NCI-H2107 treated with DMSO at 0.1 percent for 48 hours (cell line): ENCODE data around the gene TRABD2B.

Experiments
- DNase-seq: peaks from one replicate; lab custom pipeline; 2025; ENCODE audit not compliant: unreplicated experiment; lab: John Stamatoyannopoulos, UW

The TRABD2B gene

DNA sequence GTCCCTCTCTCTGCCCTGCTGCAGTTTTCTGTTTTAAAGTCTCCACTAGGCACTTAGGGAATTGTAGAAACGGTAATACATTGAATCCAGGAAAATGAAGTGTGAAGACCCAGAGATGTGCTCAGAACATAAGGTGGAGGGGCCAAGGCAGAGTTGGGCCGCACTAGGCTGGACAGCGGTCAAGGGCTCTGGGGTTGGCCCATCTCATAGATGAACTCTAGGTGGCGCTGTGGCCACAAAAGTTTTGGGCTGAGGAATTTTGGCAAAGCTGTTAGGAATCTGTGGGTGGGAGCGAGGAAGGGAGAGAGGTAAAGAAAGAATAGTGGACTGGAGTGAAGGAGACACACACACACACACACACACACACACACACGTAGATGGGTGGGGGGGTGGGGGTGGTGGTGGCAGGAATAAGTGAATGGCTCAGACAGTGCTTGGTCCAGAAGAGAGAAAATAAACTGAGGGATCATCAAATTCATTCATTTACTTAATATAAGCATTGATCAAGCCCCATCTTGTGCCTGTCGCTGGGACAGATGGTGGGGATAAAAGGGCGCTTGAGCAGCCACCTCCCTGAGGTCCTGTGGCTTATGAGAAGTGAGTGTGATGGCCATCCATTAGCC, 258.5 kb downstream of the TRABD2B start:
- no peak for DNase-seq

DNA sequence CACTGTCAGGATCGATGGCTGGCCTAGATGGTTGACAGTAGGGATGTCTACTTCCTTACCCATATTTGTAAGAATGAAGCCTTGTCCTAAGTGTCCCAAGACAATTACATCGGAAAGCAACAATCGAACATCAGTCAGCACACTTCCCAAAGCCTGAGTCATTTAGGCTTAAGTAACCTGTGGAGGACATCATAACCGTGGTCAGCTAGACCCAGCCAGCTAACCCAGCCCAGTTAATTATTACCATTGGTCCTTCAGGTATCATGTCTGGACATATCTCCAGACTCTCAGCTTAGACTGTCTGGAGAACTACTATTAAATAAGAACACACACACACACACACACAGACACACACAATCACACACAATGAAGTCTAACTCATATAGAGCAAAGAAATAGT, 264.7 kb downstream of the TRABD2B start:
- DNase-seq: no peak

GRCh38 chr1:47731730-47732129, 265.5 kb downstream of the TRABD2B start:
- DNase-seq: no peak

DNA sequence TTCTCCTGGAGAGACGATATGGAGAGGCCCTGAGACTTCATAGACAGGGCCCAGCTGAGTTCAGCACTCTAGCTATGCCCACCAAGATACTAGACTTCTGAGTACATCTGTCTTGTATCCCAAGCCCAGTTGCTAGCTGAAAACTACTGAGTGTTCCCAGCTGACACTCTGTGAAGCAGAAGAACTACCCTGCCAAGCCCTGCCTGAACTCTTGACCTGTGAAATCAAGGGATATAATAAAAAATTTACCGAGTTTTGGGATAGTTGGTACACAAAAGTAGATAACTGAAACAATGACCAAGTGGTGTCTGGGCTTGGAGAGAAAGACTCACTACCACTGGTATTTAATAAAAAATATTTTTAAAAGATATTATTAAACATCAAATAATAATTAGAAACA, 267.5 kb downstream of the TRABD2B start:
- no peak for DNase-seq

GRCh38 chr1:47727697-47728085, 269.5 kb downstream of the TRABD2B start:
- no peak for DNase-seq

GRCh38 chr1:47727051-47727696, 270.0 kb downstream of the TRABD2B start:
- DNase-seq: no peak

DNA sequence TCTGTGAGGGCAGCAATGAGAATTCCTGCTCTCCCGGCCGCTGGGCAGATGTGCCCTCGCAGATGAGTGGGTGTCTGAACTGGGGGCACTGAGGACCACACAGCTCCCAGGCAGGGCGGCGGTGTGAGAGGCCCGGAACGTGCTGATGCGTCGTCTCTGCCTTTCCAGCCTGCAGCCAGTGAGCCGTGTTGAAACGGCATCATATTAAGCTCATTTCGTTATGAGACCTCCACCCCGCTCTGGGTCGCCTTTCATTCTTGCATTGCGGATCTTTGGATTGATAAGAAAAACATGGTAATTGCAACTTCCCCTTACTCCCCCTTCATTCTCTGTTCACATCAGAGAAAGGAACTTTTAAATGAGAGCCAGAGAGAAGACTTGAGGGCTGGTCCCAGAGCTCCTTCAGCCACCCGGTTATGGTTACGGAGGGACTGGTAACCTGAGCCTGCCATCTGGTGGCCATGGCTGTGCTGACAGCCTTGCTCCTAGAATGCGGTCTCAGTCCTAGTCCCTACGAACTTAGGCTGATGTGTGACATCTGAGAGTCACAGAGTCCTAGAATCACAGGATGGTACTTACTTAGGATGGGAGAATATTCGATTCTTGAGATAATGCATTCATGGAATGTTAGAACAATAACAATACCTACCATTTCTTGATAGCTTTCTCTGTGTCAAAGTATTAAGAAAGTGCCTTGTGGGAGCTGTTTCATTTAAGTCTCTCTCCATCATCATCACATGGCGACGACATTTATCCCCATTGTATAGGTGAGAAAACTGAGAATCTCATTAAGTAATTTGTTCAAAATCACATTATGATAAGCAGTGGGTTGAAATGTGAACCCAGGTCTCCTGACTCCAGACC, 271.0 kb downstream of the TRABD2B start:
- peak; percentile 60 for DNase-seq

GRCh38 chr1:47725511-47725991, 271.6 kb downstream of the TRABD2B start:
- no peak for DNase-seq

DNA sequence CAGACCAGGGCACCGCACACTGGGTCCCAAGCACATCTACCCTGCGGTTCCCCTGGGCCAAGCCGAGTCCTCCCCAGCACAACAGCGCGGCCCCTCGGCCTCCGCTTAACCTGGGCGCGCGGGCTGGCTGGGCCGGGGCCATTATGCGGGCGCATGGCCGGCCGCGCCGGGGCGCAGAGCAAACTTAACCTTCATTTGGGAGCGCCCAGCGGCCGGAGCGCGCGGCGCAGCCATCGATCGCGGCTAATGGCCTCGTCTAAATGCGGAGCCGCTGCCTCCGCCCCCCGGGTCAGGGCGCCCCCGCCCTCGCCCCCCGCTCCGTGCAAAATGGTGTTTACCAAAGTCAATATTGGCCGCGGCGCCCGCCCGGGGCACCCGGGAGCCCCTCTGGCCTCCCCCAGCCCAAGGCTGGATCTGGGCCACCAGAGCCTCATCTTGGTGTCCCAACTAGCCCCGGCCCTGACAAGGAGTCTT, 272.1 kb downstream of the TRABD2B start:
- no peak for DNase-seq

- no peak for DNase-seq
Observed at GRCh38 chr1:47724432-47724999, 272.7 kb downstream of the TRABD2B start.

DNA sequence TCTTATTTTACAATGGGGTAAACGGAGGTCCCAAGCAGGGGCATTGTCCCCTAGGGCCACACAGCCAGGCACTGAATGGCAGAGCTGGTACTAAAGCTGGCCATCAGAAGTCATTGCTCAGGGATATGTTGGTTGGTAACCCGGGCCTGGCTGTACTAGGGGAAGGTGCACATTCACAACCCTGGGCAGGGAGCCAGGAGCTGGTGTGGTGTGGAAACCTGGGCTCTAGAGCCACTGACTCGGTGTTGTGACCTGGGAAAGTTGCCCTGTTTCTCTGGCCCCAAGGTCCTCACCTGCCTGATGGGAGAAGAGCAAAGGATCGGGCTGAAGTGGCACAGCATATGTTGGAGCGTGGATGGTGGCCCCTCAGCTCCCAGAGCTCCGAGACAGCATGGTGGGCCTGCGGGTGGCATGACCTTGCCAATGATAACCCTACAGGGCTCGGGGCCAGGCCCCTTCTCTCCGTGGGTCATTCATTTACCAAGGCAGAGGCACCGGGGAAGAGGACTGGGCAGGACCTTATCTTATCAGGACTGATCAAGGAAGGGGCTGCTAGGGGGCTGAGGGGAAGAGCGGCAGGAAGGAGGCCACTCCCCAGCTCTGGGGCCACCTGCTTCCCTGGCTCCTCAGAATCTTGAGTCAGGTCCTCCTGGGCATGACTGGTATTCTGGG, 274.1 kb downstream of the TRABD2B start:
- no peak for DNase-seq

DNA sequence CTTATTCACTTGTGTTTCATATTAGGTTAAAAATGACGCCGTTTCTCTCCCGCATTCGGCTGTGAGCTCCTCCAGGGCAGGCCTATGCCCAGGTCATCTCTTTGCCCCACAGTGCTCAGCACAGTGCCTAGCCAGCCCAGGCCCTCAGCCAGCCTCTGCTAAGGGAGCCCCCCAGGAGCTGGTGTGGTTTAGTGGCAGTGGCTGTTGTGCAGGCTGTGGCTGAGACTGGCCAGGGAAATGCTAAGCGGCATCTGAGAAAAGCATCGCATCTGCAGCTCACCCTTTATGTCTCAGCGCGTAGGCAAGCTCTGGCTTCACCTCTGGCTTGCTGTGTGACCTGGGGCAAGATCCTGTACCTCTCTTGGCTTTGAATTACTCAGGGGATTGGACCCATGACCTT, 275.1 kb downstream of the TRABD2B start:
- no peak for DNase-seq

- DNase-seq: no peak
Observed at GRCh38 chr1:47720111-47720510, 277.1 kb downstream of the TRABD2B start.

DNA sequence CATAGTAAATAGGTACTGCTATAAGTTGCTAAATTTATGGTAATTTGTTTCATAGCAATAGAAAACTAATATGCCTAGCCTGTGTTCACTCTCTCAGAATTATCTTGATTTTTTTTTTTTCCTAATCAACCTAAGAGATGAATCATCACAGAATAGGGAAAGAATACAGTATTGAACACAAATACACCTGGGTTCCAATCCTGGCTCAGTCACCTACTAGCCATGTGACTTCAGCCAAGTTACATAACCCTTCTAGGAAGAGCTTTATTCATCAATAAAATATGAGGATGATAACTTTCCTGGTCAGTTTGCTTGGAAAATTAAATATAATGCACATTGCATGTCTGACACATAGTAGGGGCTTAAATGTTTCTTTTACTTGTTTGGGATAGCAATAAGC, 279.8 kb downstream of the TRABD2B start:
- DNase-seq: no peak

- no peak for DNase-seq
Observed at GRCh38 chr1:47713975-47714767, 283.0 kb downstream of the TRABD2B start.

GRCh38 chr1:47713333-47713953, 283.7 kb downstream of the TRABD2B start:
- DNase-seq: no peak

DNA sequence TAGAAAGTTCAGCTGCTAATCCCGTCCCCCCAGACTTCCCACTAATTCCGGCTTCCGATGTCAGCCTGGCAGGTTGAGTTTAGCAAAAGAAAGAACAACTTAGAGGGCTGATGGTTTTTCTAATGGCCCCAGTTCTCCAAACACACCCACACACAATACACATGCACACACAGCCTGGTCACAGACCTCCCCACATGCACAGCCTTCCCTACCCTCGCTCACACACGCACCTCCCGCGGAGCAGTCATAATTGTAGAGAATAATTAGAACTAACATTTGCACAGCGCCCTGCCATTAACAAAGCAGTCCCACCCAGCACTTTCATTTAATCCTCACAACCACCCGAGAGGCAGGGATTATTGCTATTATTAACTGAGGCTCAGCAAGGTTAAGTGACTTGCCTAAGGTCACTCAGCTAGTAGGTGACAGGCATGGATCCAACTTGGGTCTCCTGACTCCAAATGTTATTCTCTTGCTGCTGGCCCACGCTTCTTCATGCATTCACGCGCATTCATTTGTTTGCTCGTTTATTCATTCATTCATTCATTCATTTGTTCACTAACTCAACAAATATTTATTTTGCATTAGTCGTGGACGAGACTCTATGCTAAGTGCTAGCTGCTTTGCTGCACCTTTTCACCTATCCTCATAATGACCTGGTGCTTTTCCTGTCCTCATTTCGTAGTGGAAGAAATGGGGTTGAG, 284.4 kb downstream of the TRABD2B start:
- no peak for DNase-seq

DNA sequence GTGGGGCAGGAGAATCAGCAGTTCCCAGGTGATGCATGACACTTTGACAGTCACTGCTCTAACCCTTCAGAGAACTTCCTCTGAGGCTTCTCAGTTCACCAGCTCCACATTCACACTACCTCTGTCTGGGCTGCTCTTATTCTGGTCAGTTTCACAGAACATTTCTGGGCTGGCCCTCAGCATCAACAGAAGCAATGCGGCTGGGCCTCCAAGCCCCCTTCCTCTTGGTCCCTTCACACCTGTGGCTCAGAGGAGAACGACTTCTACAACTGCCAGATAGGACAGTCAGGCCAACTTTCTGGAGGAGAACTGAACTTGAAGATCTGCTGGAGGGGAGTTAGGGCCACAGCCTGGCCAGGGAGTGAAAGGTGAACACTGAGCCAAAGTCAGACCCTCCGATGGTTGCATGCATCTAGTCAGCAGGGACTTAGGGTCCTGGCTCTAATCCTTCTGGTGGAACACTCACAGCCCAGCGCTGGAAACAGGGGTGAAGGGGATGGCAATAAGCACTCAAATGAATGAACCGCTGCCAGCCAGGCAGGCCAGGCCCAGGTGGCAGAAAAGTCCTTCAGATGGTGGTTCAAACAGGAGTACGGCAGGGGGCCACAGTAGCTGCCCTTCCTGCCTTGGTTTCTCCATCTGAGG, 285.2 kb downstream of the TRABD2B start:
- no peak for DNase-seq
